HG03139 (cell line): Measurements from ENCODE around the gene CDADC1.
A peak's percentile ranks its signal among the peaks of the same experiment; 100 is the strongest.

Source experiments
- ATAC-seq: cut with Tn5 transposase; IDR thresholded peaks from one replicate; pipeline ENCODE4 v1.9.1; 2021; ENCODE audit not compliant: unreplicated experiment

CDADC1 gene

GRCh38 chr13:49247643-49248621, at the start of gene CDADC1:
Gene CDADC1 (plus strand): TSS chr13:49247925. CDS start chr13:49248038, 113 bp downstream.
- ATAC-seq: peak; percentile 92

- no peak for ATAC-seq
Observed at GRCh38 chr13:49206641-49207040, 41.1 kb upstream of the CDADC1 start.

- ATAC-seq: no peak
Observed at GRCh38 chr13:49208619-49209018, 39.1 kb upstream of the CDADC1 start.

DNA sequence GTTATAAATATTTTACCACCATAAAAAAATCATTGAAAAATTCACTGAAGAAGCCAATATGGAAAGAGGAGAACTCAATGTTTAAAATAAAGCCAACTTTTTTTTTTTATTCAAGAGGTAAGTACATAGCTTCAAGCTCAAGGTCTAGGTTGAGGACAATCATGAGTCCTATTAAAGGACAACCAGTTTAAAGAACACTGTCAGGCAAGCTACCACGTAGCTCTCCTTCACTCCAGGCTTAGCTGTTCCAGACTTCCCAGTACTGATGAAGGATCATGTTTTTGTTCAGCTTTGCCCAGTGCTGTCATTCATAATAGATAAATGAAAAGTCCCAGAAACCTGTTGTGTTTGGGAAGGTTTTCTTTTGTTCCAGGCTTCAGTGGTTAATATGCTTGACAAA, 37.6 kb upstream of the CDADC1 start:
- ATAC-seq: no peak

DNA sequence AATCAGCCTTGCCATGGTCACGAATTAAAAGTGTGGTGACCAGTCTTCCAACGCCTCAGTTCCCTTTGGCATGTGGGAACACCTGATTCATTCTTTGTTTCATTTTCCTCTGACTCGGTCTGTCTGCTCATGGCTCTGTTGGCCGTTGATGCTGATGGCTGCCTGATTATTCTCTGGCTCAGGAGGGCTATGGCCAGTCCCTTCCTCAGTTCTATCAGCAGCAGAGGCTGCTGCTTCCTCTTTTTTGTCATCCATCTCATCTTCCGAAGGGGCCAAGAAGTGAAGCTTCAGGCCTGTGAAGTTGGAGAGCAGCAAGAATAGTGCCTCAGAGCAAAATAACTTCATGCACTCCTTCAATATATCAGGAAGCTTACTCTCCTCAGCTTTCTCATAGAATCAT, 37.1 kb upstream of the CDADC1 start:
- no peak for ATAC-seq

- ATAC-seq: no peak
Observed at GRCh38 chr13:49213539-49213938, 34.2 kb upstream of the CDADC1 start.

- ATAC-seq: no peak
Observed at GRCh38 chr13:49213997-49214916, 33.5 kb upstream of the CDADC1 start.

GRCh38 chr13:49214917-49215376, 32.8 kb upstream of the CDADC1 start:
- peak; percentile 76 for ATAC-seq

DNA sequence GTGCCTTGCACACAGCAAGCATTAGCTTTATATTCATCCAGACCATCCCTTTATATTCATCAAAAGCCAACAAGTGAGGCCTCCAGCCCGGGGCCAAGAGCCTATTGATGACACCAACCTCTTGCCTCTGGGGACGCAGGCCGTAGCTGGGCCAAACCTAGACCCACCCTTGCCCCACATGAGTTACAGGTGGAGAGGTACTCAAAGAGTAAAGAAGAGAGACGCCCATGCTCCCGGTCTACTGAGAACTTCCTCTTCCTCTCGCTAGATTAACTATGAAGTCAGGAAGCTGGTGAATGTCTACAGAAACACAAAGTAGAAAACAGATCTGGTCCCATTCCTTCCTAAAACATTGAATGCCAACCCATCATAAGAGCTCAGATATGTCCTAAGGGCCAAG, 31.4 kb upstream of the CDADC1 start:
- ATAC-seq: no peak

DNA sequence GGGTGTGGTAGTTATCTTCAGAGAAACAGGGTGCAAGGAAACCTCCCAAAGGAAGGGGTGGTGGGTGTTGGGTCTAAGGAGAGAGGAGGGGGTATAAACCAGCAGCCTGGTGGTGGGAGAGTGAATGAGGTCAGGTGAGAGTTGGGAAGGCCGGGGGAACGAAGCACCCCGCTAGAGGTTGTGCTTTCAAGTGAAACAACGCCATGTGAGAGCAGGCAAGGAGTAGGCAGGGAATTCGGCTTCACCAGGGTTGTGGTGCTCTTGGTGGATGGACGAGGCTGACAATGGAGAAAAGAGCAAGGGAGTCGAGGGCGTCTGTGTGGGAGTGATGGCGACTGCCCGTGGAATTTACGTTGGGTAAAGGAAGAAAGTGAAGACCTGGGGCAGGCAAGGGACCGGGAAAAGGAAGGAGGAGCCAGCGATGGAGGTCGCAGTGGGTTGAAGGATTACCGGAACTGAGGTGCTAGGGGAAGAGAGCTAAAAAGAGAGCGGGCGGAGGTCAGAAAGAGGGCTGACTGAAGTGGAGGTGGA, 29.7 kb upstream of the CDADC1 start:
- ATAC-seq: no peak

DNA sequence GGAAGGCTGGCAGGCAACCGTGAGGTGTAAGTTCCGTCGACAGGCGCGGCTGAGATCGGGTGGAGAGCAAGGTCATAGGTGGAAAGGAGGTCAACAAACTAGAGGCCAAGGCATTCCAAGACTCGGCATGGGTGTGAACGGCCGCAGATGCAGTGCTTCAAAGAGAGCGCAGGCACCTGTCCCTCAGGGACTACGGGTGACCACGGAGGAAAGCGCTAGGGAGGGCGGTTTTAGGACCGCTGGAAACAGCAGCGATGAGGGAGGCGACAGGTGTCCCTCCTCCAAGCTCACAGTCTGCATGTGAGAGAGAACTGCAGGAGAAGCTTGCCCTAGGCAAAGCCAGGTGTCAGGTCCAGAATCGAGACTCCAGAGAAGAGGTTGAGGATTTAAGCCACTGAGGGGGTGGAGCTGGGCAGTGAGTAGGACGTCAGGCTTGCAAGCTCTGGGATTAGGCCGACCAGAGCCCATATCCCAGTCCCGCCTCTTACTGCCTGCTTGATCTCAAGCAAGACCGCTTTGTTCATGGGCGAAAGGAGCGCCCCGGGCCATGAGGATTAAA, 29.2 kb upstream of the CDADC1 start:
- no peak for ATAC-seq

GRCh38 chr13:49219647-49220035, 28.1 kb upstream of the CDADC1 start:
- no peak for ATAC-seq

- no peak for ATAC-seq
Observed at GRCh38 chr13:49220036-49220855, 27.5 kb upstream of the CDADC1 start, which contains the start of gene MLNR. Gene MLNR (plus strand): TSS chr13:49220338. CDS start chr13:49220338, 0 bp downstream.

GRCh38 chr13:49220856-49221589, 26.7 kb upstream of the CDADC1 start:
- no peak for ATAC-seq

- no peak for ATAC-seq
Observed at GRCh38 chr13:49221590-49221965, 26.1 kb upstream of the CDADC1 start.

GRCh38 chr13:49225223-49226042, 22.3 kb upstream of the CDADC1 start:
- ATAC-seq: no peak

DNA sequence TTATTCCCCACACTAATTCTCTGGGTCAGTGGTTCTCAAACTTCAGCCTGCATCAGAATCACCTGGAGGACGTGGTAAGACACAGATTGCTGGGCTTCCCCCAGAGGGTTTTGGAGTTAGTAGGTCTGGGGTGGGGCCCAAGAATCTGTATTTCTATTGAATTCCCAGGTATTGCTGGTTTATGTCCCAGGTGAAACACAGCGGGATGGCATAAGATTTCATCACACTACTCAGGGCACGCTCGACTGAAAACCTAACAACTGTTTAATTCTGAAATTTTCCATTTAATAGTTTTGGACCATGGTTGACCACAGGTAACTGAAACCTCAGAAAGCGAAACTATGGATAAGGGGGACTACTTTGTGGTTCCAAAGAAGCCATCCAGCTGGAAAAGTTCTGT, 21.1 kb upstream of the CDADC1 start:
- ATAC-seq: no peak

DNA sequence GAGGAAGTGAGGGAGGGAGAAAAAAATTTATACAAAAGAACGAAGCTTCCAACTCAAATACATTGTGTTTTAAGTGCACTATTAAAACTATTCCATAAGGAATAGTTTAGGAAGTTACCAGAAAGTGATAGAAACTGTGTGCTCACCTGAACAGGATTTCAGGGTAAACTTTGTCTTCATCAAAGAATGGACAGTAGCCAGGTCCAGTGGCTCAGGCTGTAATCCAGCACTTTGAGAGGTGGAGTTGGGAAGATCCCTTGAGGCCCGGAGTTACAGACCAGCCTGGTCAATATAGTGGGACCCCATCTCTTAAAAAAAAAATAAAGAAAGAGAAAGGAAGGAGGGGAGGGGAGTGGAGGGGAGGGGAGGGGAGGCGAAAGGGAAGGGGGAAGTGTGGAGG, 13.0 kb upstream of the CDADC1 start:
- no peak for ATAC-seq
